ENCODE data around the gene ISCU.

The ISCU gene

DNA sequence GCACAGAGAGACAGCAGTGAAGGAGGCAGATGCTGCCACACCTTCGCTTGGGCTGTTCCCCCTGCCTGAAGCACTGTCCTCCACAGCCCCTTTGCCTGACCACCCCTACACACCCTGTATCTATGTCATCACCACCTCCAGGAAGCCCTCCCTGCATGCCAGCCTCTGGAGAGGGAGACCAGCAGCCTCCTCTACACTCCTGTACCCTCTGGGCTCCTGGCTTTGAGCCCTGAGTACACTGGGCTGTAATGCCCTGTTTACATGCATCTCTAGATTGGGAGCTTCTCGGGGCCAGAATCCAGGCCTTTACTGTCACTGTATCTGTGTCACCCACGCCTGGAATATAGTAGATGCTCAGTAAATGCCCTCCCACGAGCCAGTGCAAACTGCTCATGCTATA is 41.3 kb downstream of the ISCU start:
- DNase-seq (ENCODE audit: low read depth): no peak

DNA sequence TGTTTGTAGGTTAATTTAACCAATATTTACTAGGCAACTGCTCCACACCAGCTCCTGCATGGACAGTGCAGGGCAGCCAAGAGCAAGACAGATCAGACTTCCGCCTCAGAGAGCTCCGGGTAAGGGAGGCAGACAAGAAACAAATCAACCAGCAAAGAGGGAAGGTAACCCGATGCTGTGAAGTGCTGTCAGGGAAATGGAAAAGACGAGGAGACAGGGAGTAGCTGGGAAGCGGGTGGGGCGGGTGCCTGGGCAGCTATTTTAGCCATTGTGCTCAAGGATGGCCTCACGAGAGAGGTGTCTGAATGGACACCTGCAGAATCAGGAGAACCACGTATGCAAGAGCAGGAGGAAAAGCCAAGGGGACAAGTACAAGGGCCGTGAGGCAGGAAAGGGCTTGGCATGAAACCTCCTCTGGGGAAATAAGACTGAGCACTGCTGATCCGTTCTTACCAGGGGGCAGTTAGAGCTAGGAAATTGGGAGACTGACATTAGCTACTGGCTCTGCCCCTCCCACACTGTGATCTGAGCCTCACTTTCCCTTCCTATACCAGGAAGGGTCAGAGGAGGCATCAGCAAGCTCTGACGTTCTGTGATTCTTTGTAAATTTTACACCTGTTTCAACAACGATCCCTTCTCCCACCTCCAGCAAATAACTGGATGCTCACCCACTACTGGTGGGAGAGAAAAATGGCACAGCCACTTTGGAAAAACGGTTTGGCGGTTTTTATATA is 42.0 kb downstream of the ISCU start:
- DNase-seq (ENCODE audit: low read depth): no peak

DNA sequence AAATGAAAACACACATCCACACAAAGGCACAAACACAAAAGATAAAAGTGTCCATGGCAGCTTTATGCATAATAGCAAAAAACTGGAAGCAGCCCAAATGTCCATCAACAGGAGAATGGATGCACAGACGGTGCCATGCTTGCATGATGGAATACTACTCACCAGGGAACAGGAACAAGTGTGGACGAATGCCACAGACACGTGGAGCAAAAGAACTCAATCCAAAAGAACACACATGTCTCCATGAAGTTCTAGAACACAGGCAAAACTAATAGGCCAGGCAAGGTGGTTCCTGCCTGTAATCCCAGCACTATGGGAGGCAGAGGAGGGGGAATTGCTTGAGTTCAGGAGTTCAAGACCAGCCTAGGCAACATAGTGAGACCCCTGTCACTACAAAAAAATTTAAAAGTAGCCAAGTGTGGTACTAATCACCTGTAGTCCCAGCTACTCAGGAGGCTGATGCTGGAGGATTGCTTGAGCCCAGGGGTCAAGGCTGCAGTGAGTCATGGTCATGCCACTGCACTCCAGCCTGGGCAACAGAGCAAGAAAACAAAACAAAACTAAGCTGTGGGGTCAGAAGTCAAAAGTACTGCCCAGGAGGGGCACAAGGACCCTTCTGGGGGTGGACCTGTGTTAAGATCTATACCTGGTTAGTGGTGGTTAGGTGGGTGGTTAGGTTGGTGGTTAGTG is 42.7 kb downstream of the ISCU start:
- DNase-seq (ENCODE audit: low read depth): peak; percentile 44

DNA sequence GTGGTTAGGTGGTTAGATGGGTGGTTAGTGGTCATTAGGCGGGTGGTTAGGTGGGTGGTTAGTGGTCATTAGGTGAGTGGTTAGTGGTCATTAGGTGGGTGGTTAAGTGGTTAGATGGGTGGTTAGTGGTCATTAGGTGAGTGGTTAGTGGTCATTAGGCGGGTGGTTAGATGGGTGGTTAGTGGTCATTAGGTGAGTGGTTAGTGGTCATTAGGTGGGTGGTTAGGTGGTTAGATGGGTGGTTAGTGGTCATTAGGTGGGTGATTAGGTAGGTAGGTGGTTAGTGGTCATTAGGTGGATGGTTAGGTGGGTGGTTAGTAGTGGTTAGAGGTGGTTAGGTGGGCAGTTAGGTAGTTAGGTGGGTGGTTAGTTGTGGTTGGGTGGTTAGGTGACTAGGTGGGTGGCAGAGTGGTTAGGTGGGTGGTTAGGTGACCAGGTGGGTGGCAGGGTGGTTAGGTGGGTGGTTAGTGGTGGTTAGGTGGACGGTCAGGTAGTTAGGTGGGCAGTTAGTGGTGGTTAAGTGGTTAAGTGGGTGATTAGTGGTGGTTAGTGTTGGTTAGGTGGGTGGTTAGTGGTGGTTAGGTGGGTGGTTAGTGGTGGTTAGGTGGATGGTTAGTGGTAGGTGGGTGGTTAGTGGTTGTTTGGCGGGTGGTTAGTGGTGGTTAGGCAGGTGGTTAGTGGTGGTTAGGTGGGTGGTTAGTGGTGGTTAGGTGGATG is 43.5 kb downstream of the ISCU start:
- DNase-seq (ENCODE audit: low read depth): no peak

GRCh38 chr12:108606492-108606891 is 44.1 kb downstream of the ISCU start:
- DNase-seq (ENCODE audit: low read depth): no peak

GRCh38 chr12:108607981-108608600 is 45.7 kb downstream of the ISCU start:
- no peak for DNase-seq (ENCODE audit: low read depth)

GRCh38 chr12:108608616-108609015 is 46.2 kb downstream of the ISCU start:
- DNase-seq (ENCODE audit: low read depth): no peak

- DNase-seq (ENCODE audit: low read depth): no peak
Observed at GRCh38 chr12:108609537-108610335, 47.3 kb downstream of the ISCU start.

DNA sequence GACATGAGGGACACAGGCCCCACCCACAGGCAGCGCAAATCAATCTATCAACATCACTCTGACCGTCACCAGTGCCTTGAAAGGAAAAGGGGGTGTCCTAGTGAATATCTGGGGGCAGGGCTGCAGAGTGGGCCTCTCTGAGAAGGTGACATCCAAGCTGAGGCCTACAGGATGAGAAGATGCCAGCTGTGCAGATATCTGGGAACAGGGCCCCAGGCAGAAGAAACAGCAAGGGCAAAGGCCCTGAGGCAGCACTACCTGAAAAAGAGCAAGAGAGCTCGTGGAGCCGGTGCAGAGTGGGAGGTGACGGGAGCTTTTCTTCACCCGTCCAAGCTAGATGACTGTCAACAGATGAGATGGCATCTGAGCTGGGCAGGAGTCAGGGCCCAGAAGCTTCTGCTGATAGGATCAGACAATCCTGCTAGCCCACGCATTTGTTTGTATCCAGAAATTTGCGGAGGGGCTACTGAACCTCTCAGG is 48.0 kb downstream of the ISCU start:
- no peak for DNase-seq (ENCODE audit: low read depth)

DNA sequence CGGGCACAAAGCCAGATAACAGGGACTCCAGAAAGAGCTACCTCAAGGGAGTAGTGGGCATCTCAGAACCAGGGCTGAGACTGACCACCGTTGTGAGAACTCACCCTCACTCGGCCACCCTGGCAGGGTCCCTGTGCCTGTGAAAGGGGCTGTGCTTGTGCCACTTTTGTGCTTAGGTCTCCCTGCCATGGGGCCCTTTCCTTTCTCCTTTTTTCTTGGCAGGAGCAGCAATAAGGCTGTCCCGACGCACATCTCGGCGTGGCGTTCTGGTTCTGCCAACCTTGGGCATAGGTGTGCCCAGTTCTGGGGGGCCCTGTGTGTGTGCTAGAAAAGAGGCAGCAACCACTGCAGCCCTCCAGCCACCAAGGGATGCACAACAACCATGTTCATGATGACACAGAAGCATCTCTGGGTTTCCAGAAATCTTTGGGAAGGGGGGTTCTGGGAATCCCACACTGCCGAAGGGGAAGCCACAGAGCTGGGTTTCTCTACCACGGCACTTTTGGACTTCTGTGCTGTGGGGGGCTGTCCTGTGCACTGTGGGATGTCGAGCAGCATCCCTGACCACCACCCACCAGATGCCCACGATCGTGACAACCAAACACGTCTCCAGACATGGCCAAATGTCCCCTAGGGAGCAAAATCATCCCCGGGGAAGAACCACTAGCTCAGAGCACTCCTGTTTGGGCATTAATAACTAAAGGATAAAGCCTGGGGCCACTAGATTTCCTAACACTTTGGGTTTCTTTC is 48.6 kb downstream of the ISCU start:
- no peak for DNase-seq (ENCODE audit: low read depth)

DNA sequence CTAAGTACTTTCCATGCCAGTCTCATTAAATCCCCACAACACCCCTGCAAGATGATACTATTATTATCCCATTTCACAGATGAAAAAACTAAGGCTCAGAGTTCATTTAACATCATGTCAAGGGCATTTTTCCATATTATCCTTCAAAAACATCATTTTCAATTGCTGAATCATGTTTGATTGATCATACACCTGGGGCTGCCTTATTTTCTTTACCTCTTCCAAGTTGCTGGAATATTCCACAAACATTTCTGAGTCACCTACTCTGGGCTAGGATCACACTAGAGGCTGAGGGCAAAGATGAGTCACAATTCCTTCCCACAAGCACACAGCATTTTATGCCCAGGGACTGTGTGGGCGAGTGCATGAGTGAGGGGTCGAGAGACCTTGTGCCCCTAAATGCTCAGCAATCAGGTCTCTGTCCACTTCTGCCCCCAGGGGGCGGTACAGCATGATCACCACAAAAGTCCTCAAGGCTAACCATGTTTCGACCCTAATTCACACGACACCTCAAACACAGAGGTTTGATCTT is 49.6 kb downstream of the ISCU start:
- DNase-seq (ENCODE audit: low read depth): peak; percentile 92

DNA sequence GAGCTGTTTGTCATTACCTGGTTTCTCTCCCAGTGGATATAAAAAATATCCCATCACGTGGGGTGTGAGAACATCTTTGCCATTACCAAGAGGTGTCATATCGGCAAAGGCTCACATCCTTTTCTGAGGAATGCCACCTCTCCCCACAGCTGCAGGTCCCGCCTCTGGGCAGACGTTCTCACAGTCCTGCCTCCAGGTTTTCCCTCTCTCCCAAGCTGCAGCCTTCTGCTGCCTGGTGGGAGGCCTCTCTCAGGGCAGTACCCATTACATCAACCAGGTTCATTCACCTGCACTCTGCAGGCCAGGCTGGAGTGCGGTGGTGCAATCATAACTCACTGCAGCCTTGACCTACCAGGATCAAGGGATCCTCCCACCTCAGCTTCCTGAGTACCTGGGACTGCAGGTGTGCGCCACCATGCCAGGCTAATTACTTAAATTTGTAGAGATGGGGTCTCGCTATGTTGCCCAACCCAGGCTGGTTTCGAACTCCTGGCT is 50.4 kb downstream of the ISCU start:
- no peak for DNase-seq (ENCODE audit: low read depth)

- no peak for DNase-seq (ENCODE audit: low read depth)
Observed at GRCh38 chr12:108613548-108613947, 51.2 kb downstream of the ISCU start.

GRCh38 chr12:108614041-108614440 is 51.6 kb downstream of the ISCU start:
- DNase-seq (ENCODE audit: low read depth): no peak

GRCh38 chr12:108614639-108615038 is 52.2 kb downstream of the ISCU start:
- DNase-seq (ENCODE audit: low read depth): no peak

- DNase-seq (ENCODE audit: low read depth): no peak
Observed at GRCh38 chr12:108615918-108616317, 53.5 kb downstream of the ISCU start.

DNA sequence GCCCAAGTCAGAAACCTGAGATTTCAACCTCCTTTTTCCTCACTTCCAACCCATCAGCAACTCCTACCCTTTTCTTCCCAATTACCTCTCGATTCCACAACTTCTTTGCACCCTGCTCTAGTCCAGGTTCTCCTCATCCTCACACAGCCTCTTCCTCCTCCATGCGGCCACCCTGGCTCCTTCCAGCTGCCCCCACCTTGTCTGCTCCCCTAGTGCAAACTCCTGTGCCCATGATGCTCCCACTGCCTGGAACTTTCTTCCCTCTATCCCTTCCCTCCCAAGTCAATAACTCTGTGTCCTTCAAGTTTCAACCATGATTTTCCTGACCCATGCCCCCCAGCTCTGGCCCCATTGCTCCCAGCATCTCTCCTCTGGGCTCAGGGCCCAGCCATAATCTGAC is 54.0 kb downstream of the ISCU start:
- no peak for DNase-seq (ENCODE audit: low read depth)

DNA sequence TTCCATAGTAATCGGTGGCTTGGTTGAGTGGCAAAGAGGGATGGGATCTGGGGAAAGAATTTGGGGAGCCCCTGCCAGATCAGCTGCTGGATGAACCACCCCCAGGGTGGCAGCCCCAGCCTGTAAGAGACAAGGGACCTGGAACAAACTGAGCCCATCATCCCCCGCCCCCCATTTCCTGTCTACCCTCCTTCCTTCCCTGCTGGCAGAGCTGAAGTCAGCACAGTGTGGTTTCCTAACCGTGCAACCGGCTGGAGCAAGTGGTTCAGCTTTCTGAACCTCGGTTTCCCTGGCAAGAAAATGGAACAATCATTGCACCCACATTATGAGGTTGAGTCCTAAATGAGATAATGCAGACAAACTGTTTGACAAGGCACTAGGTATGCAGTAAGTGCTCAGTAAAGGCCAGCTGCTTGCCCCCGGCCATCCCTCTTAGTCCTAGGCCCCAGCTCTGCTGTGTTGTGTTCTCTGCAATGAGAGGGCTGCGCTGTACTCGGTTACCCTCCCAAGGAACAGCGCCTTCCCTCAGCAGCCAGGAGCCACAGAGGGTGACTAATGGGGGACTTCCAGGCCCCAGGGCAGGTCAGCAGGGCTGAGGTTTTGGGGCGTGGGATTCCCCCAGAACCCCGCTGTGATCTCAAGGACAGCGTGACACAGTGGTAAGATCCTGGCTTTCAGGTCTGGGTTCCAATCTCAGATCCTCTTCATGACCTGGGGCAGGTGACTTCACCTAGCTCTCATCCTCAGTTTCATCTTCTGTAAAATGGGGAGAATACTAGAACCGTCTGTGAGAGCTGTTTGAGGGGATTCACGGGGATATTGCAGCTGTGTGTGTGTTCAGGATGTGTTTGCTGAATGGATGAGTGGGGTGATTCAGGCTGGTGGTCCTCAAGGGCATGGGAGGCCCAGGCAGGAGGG is 54.8 kb downstream of the ISCU start:
- DNase-seq (ENCODE audit: low read depth): peak; percentile 86

All from ELR (cell line).